ENCODE data around the gene MLH1. TPM values are rescaled to one million over a fixed set of nuclear protein-coding genes. Genes with fewer than 3 reads are reported as not detected.
A peak's percentile ranks its signal among the peaks of the same experiment; 100 is the strongest.

MLH1 gene
- total and polyA plus RNA-seq, 11 donors, result 26.0 to 58.4 (median 50.3) TPM

- DNase-seq (peak in 4 of 5 donors; percentile 71 to 90 (median 83)), ATAC-seq (peak; percentile 68 to 81 (median 80))
- Histone ChIP-seq H3K27me3 (no peaks in the 10 kb centered on the region), H3K9me3 (no peaks in the 10 kb centered on the region), H3K36me3 (peaks cover 2 to 96% (median 90%) of the 10 kb centered on the region in 9 donors), H3K4me1 (peaks cover 0 to 40% (median 8%) of the 10 kb centered on the region in 12 donors), H3K27ac (peak overlapping the region; percentile 11 to 93 (median 76)), H3K4me3 (no peak overlapping the region)
- no peak for TF ChIP-seq POLR2A (IDR thresholded peaks at IDR 0.05)
- no peak for TF ChIP-seq CTCF (IDR thresholded peaks at IDR 0.05)
- intact Hi-C loops (cut with DNase I), result loop anchor here in 1 of 10 donors (5.0 to 10.0 kb wide), 2 partner anchors 38 to 490 kb away; no protein-coding TSS in a partner anchor
- 48 to 66% (median 55%) methylated on average over 2 of the region's 2 CpGs for WGBS, 4 donors
These were observed 21.3 kb downstream of the MLH1 start for GRCh38 chr3:37014620-37015019.

GRCh38 chr3:37015642-37016041 is 22.3 kb downstream of the MLH1 start:
- TF ChIP-seq CTCF (IDR thresholded peaks at IDR 0.05), result no peak
- TF ChIP-seq POLR2A (IDR thresholded peaks at IDR 0.05), result peak in 1 of 2 donors; percentile 32
- intact Hi-C loops (cut with DNase I), result loop anchor here in 1 of 10 donors (5.0 to 10.0 kb wide), 2 partner anchors 37 to 489 kb away; no protein-coding TSS in a partner anchor
- 43 to 61% (median 50%) methylated on average over 5 of the region's 5 CpGs for WGBS, 4 donors
- H3K36me3 ChIP-seq, result peaks cover 2 to 96% (median 93%) of the 10 kb centered on the region in 9 donors
- no peaks in the 10 kb centered on the region for H3K27me3 ChIP-seq
- DNase-seq (peak in 4 of 5 donors; percentile 23 to 77 (median 50)), ATAC-seq (peak; percentile 77 to 85 (median 82))
- H3K4me1 ChIP-seq, result peaks cover 0 to 40% (median 8%) of the 10 kb centered on the region in 12 donors
- H3K9me3 ChIP-seq, result no peaks in the 10 kb centered on the region
- H3K27ac ChIP-seq, result peak overlapping the region; percentile 12 to 93 (median 76)
- no peak overlapping the region for H3K4me3 ChIP-seq

- 52 to 88% (median 67%) methylated on average over 7 to 8 of the region's 8 CpGs for WGBS, 4 donors
- TF ChIP-seq CTCF (IDR thresholded peaks at IDR 0.05) (no peak), POLR2A (IDR thresholded peaks at IDR 0.05) (no peak)
- H3K4me3 ChIP-seq, result no peak overlapping the region
- no peaks in the 10 kb centered on the region for H3K9me3 ChIP-seq
- no peaks in the 10 kb centered on the region for H3K27me3 ChIP-seq
- H3K4me1 ChIP-seq, result peaks cover 0 to 40% (median 8%) of the 10 kb centered on the region in 12 donors
- peak in 4 of 5 donors; percentile 34 to 57 (median 51) for DNase-seq
- ATAC-seq, result peak; percentile 77 to 83 (median 81)
- H3K27ac ChIP-seq, result peak overlapping the region; percentile 56 to 93 (median 76)
- intact Hi-C loops (cut with DNase I), result loop anchor here in 1 of 10 donors (5.0 to 10.0 kb wide), 2 partner anchors 35 to 488 kb away; no protein-coding TSS in a partner anchor
- peaks cover 0 to 96% (median 93%) of the 10 kb centered on the region in 9 donors for H3K36me3 ChIP-seq
These were observed 23.6 kb downstream of the MLH1 start for GRCh38 chr3:37016903-37017302.

- Histone ChIP-seq H3K4me3 (no peak overlapping the region), H3K27me3 (no peaks in the 10 kb centered on the region), H3K36me3 (peaks cover 0 to 96% (median 93%) of the 10 kb centered on the region in 9 donors), H3K9me3 (no peaks in the 10 kb centered on the region), H3K4me1 (peaks cover 0 to 40% (median 8%) of the 10 kb centered on the region in 12 donors), H3K27ac (peak overlapping the region; percentile 56 to 93 (median 76))
- ATAC-seq, result peak; percentile 50 to 55 (median 54)
- DNase-seq, result peak in 4 of 5 donors; percentile 23 to 57 (median 44)
- 49 to 65% (median 57%) methylated on average over 3 of the region's 3 CpGs for WGBS, 4 donors
- no peak for TF ChIP-seq POLR2A (IDR thresholded peaks at IDR 0.05)
- TF ChIP-seq CTCF (IDR thresholded peaks at IDR 0.05), result no peak
- intact Hi-C loops (cut with DNase I), result loop anchor here in 1 of 10 donors (5.0 to 10.0 kb wide), 2 partner anchors 35 to 487 kb away; no protein-coding TSS in a partner anchor
These were observed 24.4 kb downstream of the MLH1 start for GRCh38 chr3:37017683-37018082.

All from heart left ventricle (tissue), 16 donors.